Keratinocyte (primary cell): ENCODE results near the gene CCT8L2.
"Not testable (repeated sequence)": the region's sequence is repeated elsewhere in the genome, so short reads cannot be mapped to it uniquely, and the experiment has no call there.

Source experiments
- CTCF ChIP-seq, 3 experiments: IDR thresholded peaks in 1 of 3; conservative IDR thresholded peaks in 1 of 3; optimal IDR thresholded peaks in 1 of 3; 2 replicates in 2 of 3; 3 replicates in 1 of 3; pipeline versions ENCODE3 to v1.5.1; 2011; ENCODE audit warnings: low read length in 3 of 3, mild to moderate bottlenecking in 3 of 3, moderate library complexity in 2 of 3, control low read depth in 1 of 3, inconsistent platforms in 1 of 3; ENCODE audit not compliant: insufficient read depth in 2 of 3; ENCODE audit errors: extremely low read depth in 1 of 3
- EZH2 ChIP-seq: IDR thresholded peaks from one replicate; pipeline ENCODE4 v1.6.1; 2012; ENCODE audit warnings: inconsistent platforms, mild to moderate bottlenecking, low read length, moderate library complexity

GRCh38 chr22:16602728-16603447 lies 10.3 kb upstream of the CCT8L2 start:
- TF ChIP-seq CTCF (optimal IDR thresholded peaks at IDR 0.05 in 1 of 3, IDR thresholded peaks at IDR 0.05 in 1 of 3, conservative IDR thresholded peaks at IDR 0.05 in 1 of 3; ENCODE audit: extremely low read depth in 1 of 3, insufficient read depth in 2 of 3, low read length in 3 of 3); EZH2: not testable (repeated sequence)
